ENCODE data around the gene MAP6.
"Not testable (repeated sequence)": the region's sequence is repeated elsewhere in the genome, so short reads cannot be mapped to it uniquely, and the experiment has no call there.

The MAP6 gene

GRCh38 chr11:75691804-75692203 lies 23.0 kb upstream of the MAP6 start:
- H3K9ac ChIP-seq (ENCODE audit: low read length in 2 of 2): no peak overlapping the region
- no peak overlapping the region for H3K4me3 ChIP-seq (ENCODE audit: low read length in 2 of 2)
- no peak overlapping the region for H3K27ac ChIP-seq (ENCODE audit: low read length)
- H3K4me1 ChIP-seq (ENCODE audit: control insufficient read depth, insufficient read depth, low read length): no peaks in the 10 kb centered on the region
- no peaks in the 10 kb centered on the region for H3K36me3 ChIP-seq (ENCODE audit: control insufficient read depth in 2 of 2, insufficient read depth in 2 of 2, low read length in 2 of 2)
- H3K9me3 ChIP-seq (ENCODE audit: control insufficient read depth in 2 of 2, low read length in 2 of 2): no peaks in the 10 kb centered on the region
- H3K27me3 ChIP-seq (ENCODE audit: control insufficient read depth in 1 of 2, insufficient read depth in 2 of 2, low read length in 2 of 2): peaks cover 0 to 3% of the 10 kb centered on the region in 2 donors

- no peak overlapping the region for H3K4me3 ChIP-seq (ENCODE audit: low read length in 2 of 2)
- no peak overlapping the region for H3K27ac ChIP-seq (ENCODE audit: low read length)
- no peaks in the 10 kb centered on the region for H3K9me3 ChIP-seq (ENCODE audit: control insufficient read depth in 2 of 2, low read length in 2 of 2)
- no peak overlapping the region for H3K9ac ChIP-seq (ENCODE audit: low read length in 2 of 2)
- H3K36me3 ChIP-seq (ENCODE audit: control insufficient read depth in 2 of 2, insufficient read depth in 2 of 2, low read length in 2 of 2): no peaks in the 10 kb centered on the region
- H3K27me3 ChIP-seq (ENCODE audit: control insufficient read depth in 1 of 2, insufficient read depth in 2 of 2, low read length in 2 of 2): peaks cover 0 to 3% of the 10 kb centered on the region in 2 donors
- H3K4me1 ChIP-seq (ENCODE audit: control insufficient read depth, insufficient read depth, low read length): no peaks in the 10 kb centered on the region
Measured at GRCh38 chr11:75689863-75690609, 21.2 kb upstream of the MAP6 start.

- not testable (repeated sequence) for H3K27me3 ChIP-seq (ENCODE audit: control insufficient read depth in 1 of 2, insufficient read depth in 2 of 2, low read length in 2 of 2); H3K9ac ChIP-seq (ENCODE audit: low read length in 2 of 2); H3K27ac ChIP-seq (ENCODE audit: low read length); H3K36me3 ChIP-seq (ENCODE audit: control insufficient read depth in 2 of 2, insufficient read depth in 2 of 2, low read length in 2 of 2); H3K4me1 ChIP-seq (ENCODE audit: control insufficient read depth, insufficient read depth, low read length); H3K4me3 ChIP-seq (ENCODE audit: low read length in 2 of 2); H3K9me3 ChIP-seq (ENCODE audit: control insufficient read depth in 2 of 2, low read length in 2 of 2)
Measured at GRCh38 chr11:75683856-75684255, 15.0 kb upstream of the MAP6 start.

DNA sequence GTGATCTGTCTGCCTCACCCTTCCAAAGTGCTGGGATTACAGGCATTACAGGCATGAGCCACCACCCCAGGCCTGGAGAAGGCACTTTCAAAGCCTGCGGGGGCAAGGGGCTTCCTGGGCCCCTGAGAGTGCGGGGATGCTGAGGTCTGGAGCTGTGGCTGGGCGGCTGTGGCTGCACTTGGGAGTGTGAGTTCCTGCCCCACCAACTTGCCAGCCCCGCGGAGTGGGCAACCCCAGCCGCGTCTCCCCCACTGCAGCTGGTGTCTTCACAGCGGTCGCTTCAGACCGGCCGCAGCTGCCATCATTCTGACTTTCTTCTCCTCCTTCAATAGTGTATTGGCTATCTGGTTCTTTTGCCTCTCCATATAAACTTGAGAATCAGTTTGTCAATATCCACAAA lies 10.7 kb upstream of the MAP6 start:
- Histone ChIP-seq H3K9ac (ENCODE audit: low read length in 2 of 2) (no peak overlapping the region), H3K9me3 (ENCODE audit: control insufficient read depth in 2 of 2, low read length in 2 of 2) (no peaks in the 10 kb centered on the region), H3K27ac (ENCODE audit: low read length) (no peak overlapping the region), H3K4me3 (ENCODE audit: low read length in 2 of 2) (no peak overlapping the region), H3K36me3 (ENCODE audit: control insufficient read depth in 2 of 2, insufficient read depth in 2 of 2, low read length in 2 of 2) (no peaks in the 10 kb centered on the region), H3K27me3 (ENCODE audit: control insufficient read depth in 1 of 2, insufficient read depth in 2 of 2, low read length in 2 of 2) (peaks cover 0 to 3% of the 10 kb centered on the region in 2 donors), H3K4me1 (ENCODE audit: control insufficient read depth, insufficient read depth, low read length) (no peaks in the 10 kb centered on the region)

DNA sequence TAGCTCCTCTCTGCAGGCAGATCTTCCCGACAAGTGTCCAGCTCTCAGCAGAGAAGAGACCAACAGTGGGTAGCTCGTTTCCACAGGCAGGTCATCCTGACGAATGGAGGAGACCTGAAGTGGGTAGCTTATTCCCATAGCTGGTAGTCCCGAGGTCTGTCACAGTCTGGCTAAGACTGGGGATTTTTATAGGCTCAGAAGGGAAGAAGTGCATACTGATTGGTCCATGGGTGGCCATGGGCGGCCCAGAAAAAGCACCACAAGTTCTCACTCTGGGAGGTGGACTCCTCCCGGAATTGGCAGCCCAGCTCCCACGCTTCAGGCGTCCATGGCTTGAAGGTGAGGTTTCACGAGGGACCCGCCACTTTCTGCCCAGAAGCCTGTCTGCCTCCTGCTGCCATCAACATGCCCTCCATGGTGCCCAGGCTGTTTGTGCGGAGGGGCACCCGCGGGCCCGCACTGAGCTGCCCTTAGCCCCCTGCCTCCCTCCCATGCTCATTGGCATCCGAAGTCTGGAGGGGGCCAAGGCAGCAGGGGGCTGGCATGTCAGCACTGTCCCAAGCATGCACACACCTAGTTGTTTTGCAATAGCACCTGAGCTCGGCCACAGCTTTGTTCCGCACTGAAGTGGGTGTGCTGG lies 9.9 kb upstream of the MAP6 start:
- H3K9me3 ChIP-seq (ENCODE audit: control insufficient read depth in 2 of 2, low read length in 2 of 2): no peaks in the 10 kb centered on the region
- H3K27me3 ChIP-seq (ENCODE audit: control insufficient read depth in 1 of 2, insufficient read depth in 2 of 2, low read length in 2 of 2): peaks cover 0 to 3% of the 10 kb centered on the region in 2 donors
- no peaks in the 10 kb centered on the region for H3K36me3 ChIP-seq (ENCODE audit: control insufficient read depth in 2 of 2, insufficient read depth in 2 of 2, low read length in 2 of 2)
- H3K9ac ChIP-seq (ENCODE audit: low read length in 2 of 2): no peak overlapping the region
- H3K4me1 ChIP-seq (ENCODE audit: control insufficient read depth, insufficient read depth, low read length): no peaks in the 10 kb centered on the region
- no peak overlapping the region for H3K4me3 ChIP-seq (ENCODE audit: low read length in 2 of 2)
- no peak overlapping the region for H3K27ac ChIP-seq (ENCODE audit: low read length)

DNA sequence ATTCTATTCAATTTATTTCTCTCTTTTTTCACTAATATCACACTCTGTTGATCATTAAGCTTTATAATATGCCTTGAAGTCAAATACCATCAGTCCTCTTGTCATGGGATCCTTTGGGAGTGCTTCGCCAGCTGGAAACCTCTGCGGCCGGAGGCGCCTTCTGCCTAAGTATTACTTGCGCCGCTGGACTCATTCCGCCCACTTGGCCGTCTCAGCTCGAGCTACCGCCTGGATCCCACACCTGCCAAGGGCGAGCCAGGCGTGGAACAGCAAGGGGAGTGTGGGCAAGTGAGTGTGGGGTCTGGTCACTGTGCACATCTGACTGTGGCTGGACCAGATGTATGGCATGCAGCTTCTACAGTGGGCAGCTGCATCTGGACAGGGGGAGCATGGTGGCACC lies 9.1 kb upstream of the MAP6 start:
- Histone ChIP-seq H3K4me1 (ENCODE audit: control insufficient read depth, insufficient read depth, low read length) (no peaks in the 10 kb centered on the region), H3K27me3 (ENCODE audit: control insufficient read depth in 1 of 2, insufficient read depth in 2 of 2, low read length in 2 of 2) (peaks cover 0 to 3% of the 10 kb centered on the region in 2 donors), H3K4me3 (ENCODE audit: low read length in 2 of 2) (no peak overlapping the region), H3K9ac (ENCODE audit: low read length in 2 of 2) (no peak overlapping the region), H3K9me3 (ENCODE audit: control insufficient read depth in 2 of 2, low read length in 2 of 2) (no peaks in the 10 kb centered on the region), H3K27ac (ENCODE audit: low read length) (no peak overlapping the region), H3K36me3 (ENCODE audit: control insufficient read depth in 2 of 2, insufficient read depth in 2 of 2, low read length in 2 of 2) (no peaks in the 10 kb centered on the region)

GRCh38 chr11:75677275-75677674 lies 8.4 kb upstream of the MAP6 start:
- Histone ChIP-seq H3K4me1 (ENCODE audit: control insufficient read depth, insufficient read depth, low read length) (no peaks in the 10 kb centered on the region), H3K9ac (ENCODE audit: low read length in 2 of 2) (no peak overlapping the region), H3K36me3 (ENCODE audit: control insufficient read depth in 2 of 2, insufficient read depth in 2 of 2, low read length in 2 of 2) (no peaks in the 10 kb centered on the region), H3K4me3 (ENCODE audit: low read length in 2 of 2) (no peak overlapping the region), H3K27ac (ENCODE audit: low read length) (no peak overlapping the region), H3K9me3 (ENCODE audit: control insufficient read depth in 2 of 2, low read length in 2 of 2) (no peaks in the 10 kb centered on the region), H3K27me3 (ENCODE audit: control insufficient read depth in 1 of 2, insufficient read depth in 2 of 2, low read length in 2 of 2) (peaks cover 0 to 3% of the 10 kb centered on the region in 2 donors)

DNA sequence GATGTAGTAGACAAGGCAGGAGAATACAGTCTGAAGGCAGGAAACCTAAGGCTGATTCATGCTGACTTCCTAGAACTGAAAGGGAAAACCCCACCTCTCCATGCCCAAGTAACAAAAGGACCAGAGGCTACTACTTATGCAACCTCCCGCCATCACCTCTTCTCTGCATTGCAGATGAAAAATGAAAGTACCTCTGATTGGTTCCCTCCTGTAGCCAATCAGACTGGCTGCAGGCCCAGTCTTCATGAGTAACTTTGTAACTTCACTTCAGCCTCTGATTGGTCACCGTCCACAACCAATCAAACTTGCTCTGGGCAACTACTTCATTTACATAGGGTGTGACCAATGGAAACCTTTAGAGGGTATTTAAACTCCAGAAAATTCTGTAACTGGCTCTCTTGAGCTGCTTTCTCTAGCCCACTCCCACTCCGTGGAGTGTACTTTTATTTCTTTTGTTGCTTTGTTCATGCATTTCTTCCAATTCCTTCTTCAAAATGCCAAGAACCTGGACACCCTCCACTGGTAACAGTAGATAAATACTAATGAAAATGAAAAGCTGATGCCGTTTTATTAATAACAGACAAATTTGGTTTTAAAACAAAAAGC lies 5.2 kb upstream of the MAP6 start:
- Histone ChIP-seq H3K9me3 (ENCODE audit: control insufficient read depth in 2 of 2, low read length in 2 of 2) (no peaks in the 10 kb centered on the region), H3K4me1 (ENCODE audit: control insufficient read depth, insufficient read depth, low read length) (peaks cover 1% of the 10 kb centered on the region), H3K27ac (ENCODE audit: low read length) (no peak overlapping the region), H3K27me3 (ENCODE audit: control insufficient read depth in 1 of 2, insufficient read depth in 2 of 2, low read length in 2 of 2) (peaks cover 0 to 2% of the 10 kb centered on the region in 2 donors), H3K36me3 (ENCODE audit: control insufficient read depth in 2 of 2, insufficient read depth in 2 of 2, low read length in 2 of 2) (no peaks in the 10 kb centered on the region), H3K9ac (ENCODE audit: low read length in 2 of 2) (no peak overlapping the region), H3K4me3 (ENCODE audit: low read length in 2 of 2) (no peak overlapping the region)

GRCh38 chr11:75667831-75668450 lies 897 bp downstream of the MAP6 start:
- Histone ChIP-seq H3K27me3 (ENCODE audit: control insufficient read depth in 1 of 2, insufficient read depth in 2 of 2, low read length in 2 of 2) (peaks cover 0 to 2% of the 10 kb centered on the region in 2 donors), H3K4me1 (ENCODE audit: control insufficient read depth, insufficient read depth, low read length) (peaks cover 26% of the 10 kb centered on the region), H3K9ac (ENCODE audit: low read length in 2 of 2) (peak overlapping the region; percentile 39 to 60)

GRCh38 chr11:75667255-75667830 lies 1.5 kb downstream of the MAP6 start:
- Histone ChIP-seq H3K9ac (ENCODE audit: low read length in 2 of 2) (peak overlapping the region; percentile 39 to 60), H3K4me3 (ENCODE audit: low read length in 2 of 2) (peak overlapping the region; percentile 41 to 77), H3K4me1 (ENCODE audit: control insufficient read depth, insufficient read depth, low read length) (peaks cover 26% of the 10 kb centered on the region), H3K36me3 (ENCODE audit: control insufficient read depth in 2 of 2, insufficient read depth in 2 of 2, low read length in 2 of 2) (no peaks in the 10 kb centered on the region), H3K27me3 (ENCODE audit: control insufficient read depth in 1 of 2, insufficient read depth in 2 of 2, low read length in 2 of 2) (peaks cover 0 to 2% of the 10 kb centered on the region in 2 donors), H3K9me3 (ENCODE audit: control insufficient read depth in 2 of 2, low read length in 2 of 2) (no peaks in the 10 kb centered on the region), H3K27ac (ENCODE audit: low read length) (no peak overlapping the region)

More at GRCh38 chr11:75667831-75668450, 897 bp downstream of the MAP6 start:
- Histone ChIP-seq H3K36me3 (ENCODE audit: control insufficient read depth in 2 of 2, insufficient read depth in 2 of 2, low read length in 2 of 2) (no peaks in the 10 kb centered on the region), H3K4me3 (ENCODE audit: low read length in 2 of 2) (peak overlapping the region; percentile 69 to 77), H3K27ac (ENCODE audit: low read length) (no peak overlapping the region), H3K9me3 (ENCODE audit: control insufficient read depth in 2 of 2, low read length in 2 of 2) (no peaks in the 10 kb centered on the region)
